Measurements from ENCODE around the gene PARP14. TPM values are rescaled to one million over a fixed set of nuclear protein-coding genes. Genes with fewer than 3 reads are reported as not detected.
"Not testable (repeated sequence)": the region's sequence is repeated elsewhere in the genome, so short reads cannot be mapped to it uniquely, and the experiment has no call there.

The PARP14 gene
- total RNA-seq, 1 experiment from 2014 or later: 18.7 TPM

DNA sequence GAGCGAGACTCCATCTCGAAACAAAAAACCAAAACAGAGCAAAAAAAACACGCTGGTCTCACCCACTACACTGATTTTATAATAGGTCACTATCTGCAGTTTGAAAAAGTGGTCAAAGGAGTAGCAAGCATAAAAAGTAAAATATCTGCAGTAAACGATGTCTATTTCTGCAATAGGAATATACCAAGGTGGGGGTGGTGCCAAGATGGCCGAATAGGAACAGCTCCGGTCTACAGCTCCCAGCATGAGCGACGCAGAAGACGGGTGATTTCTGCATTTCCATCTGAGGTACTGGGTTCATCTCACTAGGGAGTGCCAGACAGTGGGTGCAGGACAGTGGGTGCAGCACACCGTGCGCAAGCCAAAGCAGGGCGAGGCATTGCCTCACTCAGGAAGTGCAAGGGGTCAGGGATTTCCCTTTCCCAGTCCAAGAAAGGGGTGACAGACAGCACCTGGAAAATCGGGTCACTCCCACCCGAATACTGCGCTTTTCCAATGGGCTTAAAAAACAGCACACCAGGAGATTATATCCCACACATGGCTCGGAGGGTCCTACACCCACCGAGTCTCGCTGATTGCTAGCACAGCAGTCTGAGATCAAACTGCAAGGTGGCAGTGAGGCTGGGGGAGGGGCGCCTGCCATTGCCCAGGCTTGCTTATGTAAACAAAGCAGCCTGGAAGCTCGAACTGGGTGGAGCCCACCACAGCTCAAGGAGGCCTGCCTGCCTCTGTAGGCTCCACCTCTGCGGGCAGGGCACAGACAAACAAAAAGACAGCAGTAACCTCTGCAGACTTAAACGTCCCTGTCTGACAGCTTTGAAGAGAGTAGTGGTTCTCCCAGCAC is 52.3 kb downstream of the PARP14 start:
- H3K27me3 ChIP-seq (ENCODE audit: low read length); H3K27ac ChIP-seq (ENCODE audit: low read length); H3K79me2 ChIP-seq (ENCODE audit: low read length); H3K4me2 ChIP-seq (ENCODE audit: low read depth, low read length, poor library complexity, severe bottlenecking); H3K4me3 ChIP-seq (ENCODE audit: low read length); H4K20me1 ChIP-seq (ENCODE audit: insufficient read depth, low read depth, low read length); H3K36me3 ChIP-seq (ENCODE audit: insufficient read depth, low read length); H2AFZ ChIP-seq (ENCODE audit: low read length); DNase-seq; H3K9me2 ChIP-seq (replicated peaks; ENCODE audit: insufficient read depth, low read length); H3K9me3 ChIP-seq (ENCODE audit: low read length); H3K4me1 ChIP-seq (ENCODE audit: low read length); H3K9ac ChIP-seq (ENCODE audit: low read length): not testable (repeated sequence)

DNA sequence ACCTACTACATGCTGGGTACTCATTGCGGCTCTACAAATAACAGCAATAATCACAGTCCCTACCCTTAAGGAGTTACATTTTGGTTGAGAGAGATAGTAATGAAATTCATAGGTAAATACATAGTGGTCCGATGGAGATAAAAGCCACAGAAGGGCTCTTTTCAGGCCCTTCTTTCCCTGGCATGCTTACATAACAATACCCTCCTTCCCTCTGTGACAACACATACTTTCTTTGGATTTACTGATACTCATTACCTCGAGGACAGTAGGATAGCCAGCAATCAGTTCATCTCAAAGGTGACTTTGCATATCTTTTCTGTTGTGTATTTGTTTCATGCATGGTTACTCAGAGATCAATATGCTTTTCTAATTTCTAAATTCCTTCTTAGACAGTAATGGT is 58.5 kb downstream of the PARP14 start:
- no peak overlapping the region for H2AFZ ChIP-seq (ENCODE audit: low read length)
- H3K9ac ChIP-seq (ENCODE audit: low read length): no peak overlapping the region
- H3K9me2 ChIP-seq (replicated peaks; ENCODE audit: insufficient read depth, low read length): no peaks in the 10 kb centered on the region
- H3K27me3 ChIP-seq (ENCODE audit: low read length): no peaks in the 10 kb centered on the region
- no peak overlapping the region for H3K4me3 ChIP-seq (ENCODE audit: low read length)
- no peaks in the 10 kb centered on the region for H3K4me1 ChIP-seq (ENCODE audit: low read length)
- no peak for DNase-seq
- no peak overlapping the region for H3K4me2 ChIP-seq (ENCODE audit: low read depth, low read length, poor library complexity, severe bottlenecking)
- no peaks in the 10 kb centered on the region for H4K20me1 ChIP-seq (ENCODE audit: insufficient read depth, low read depth, low read length)
- H3K27ac ChIP-seq (ENCODE audit: low read length): no peak overlapping the region
- H3K36me3 ChIP-seq (ENCODE audit: insufficient read depth, low read length): peaks cover 18% of the 10 kb centered on the region
- no peaks in the 10 kb centered on the region for H3K79me2 ChIP-seq (ENCODE audit: low read length)
- H3K9me3 ChIP-seq (ENCODE audit: low read length): peaks cover 6% of the 10 kb centered on the region; the same call in 1 of the 2 replicates

DNA sequence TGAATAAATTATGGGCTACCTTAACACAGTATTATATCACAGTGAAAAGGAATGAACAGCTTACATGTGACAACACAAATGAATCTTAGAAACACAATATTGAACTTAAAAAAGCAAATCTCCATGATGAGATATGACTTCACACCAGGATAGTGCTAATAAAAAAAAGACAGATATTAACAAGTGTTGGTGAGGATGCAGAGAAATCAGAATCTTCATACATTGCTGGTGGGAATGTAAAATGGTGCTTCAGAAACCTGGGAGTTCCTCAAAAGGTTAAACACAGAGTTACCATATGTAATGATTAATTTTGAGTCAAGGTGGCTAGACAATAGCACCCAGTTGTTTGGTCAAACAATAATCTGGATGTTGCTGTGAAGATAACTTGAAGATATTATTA is 61.6 kb downstream of the PARP14 start:
- H3K4me1 ChIP-seq (ENCODE audit: low read length): no peaks in the 10 kb centered on the region
- DNase-seq: no peak
- H4K20me1 ChIP-seq (ENCODE audit: insufficient read depth, low read depth, low read length): no peaks in the 10 kb centered on the region
- peaks cover 6% of the 10 kb centered on the region; the same call in 1 of the 2 replicates for H3K9me3 ChIP-seq (ENCODE audit: low read length)
- no peaks in the 10 kb centered on the region for H3K79me2 ChIP-seq (ENCODE audit: low read length)
- peaks cover 30% of the 10 kb centered on the region for H3K36me3 ChIP-seq (ENCODE audit: insufficient read depth, low read length)
- H3K4me3 ChIP-seq (ENCODE audit: low read length): no peak overlapping the region
- no peaks in the 10 kb centered on the region for H3K27me3 ChIP-seq (ENCODE audit: low read length)
- no peak overlapping the region for H2AFZ ChIP-seq (ENCODE audit: low read length)
- no peak overlapping the region for H3K4me2 ChIP-seq (ENCODE audit: low read depth, low read length, poor library complexity, severe bottlenecking)
- no peak overlapping the region for H3K27ac ChIP-seq (ENCODE audit: low read length)
- no peaks in the 10 kb centered on the region for H3K9me2 ChIP-seq (replicated peaks; ENCODE audit: insufficient read depth, low read length)
- H3K9ac ChIP-seq (ENCODE audit: low read length): no peak overlapping the region

DNA sequence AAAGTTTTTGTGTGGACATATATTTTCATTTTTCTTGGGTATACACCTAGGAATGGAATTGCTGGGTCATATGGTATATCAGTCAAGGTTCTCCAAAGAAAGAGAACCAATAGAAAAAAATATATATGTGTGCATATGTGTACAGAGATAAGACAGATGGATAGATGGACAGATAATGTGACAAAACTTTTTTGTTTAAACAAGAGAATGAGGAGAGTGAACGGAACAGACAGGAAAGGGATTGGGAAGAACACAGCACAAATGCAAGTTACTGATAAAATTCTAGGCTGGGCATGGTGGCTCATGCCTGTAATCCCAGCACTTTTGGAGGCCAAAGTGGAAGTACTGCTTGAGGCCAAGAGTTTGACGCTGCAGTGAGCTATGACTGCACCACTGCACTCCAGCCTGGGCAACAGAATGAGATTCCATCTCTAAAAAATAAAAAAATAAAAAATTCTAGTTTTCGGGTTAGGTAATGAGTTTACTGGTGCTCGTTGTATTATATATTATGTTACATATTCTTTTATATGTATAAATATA is 63.0 kb downstream of the PARP14 start:
- Histone ChIP-seq H3K27me3 (ENCODE audit: low read length) (no peaks in the 10 kb centered on the region), H3K27ac (ENCODE audit: low read length) (no peak overlapping the region), H3K79me2 (ENCODE audit: low read length) (no peaks in the 10 kb centered on the region), H3K9ac (ENCODE audit: low read length) (no peak overlapping the region), H2AFZ (ENCODE audit: low read length) (no peak overlapping the region), H3K4me3 (ENCODE audit: low read length) (no peak overlapping the region), H3K9me3 (ENCODE audit: low read length) (peaks cover 6% of the 10 kb centered on the region; the same call in 1 of the 2 replicates), H4K20me1 (ENCODE audit: insufficient read depth, low read depth, low read length) (no peaks in the 10 kb centered on the region), H3K4me1 (ENCODE audit: low read length) (no peaks in the 10 kb centered on the region), H3K9me2 (replicated peaks; ENCODE audit: insufficient read depth, low read length) (no peaks in the 10 kb centered on the region), H3K4me2 (ENCODE audit: low read depth, low read length, poor library complexity, severe bottlenecking) (no peak overlapping the region), H3K36me3 (ENCODE audit: insufficient read depth, low read length) (peaks cover 35% of the 10 kb centered on the region)
- no peak for DNase-seq

DNA sequence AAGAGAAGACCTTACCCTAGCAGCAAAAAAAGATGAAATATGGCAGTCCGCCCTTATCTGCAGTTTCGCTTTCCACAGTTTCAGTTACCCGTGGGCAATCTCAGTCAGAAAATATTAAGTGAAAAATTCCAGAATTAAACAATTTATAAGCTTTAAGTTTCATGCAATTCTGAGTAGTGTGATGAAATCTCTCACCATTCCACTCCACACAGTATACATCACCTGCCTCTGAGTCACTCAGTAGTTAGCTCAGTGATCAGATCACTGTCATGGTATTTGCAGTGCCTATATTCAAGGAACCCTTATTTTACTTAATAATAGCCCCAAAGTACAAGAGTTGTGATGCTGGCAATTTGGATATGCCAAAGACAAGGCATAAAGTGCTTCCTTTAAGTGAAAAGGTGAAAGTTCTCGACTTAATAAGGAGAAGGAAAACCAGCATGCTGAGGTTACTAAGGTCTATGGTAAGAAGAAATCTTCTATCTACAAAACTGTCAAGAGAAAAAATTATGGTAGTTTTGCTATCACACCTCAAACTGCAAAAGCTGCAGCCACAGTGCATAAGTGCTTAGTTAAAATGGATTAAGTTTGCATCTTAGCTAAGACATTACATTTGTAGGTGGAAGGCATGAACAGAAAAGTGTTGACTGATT is 64.9 kb downstream of the PARP14 start:
- Histone ChIP-seq H4K20me1 (ENCODE audit: insufficient read depth, low read depth, low read length) (no peaks in the 10 kb centered on the region), H3K27me3 (ENCODE audit: low read length) (no peaks in the 10 kb centered on the region), H3K79me2 (ENCODE audit: low read length) (no peaks in the 10 kb centered on the region), H3K9me3 (ENCODE audit: low read length) (peaks cover 6% of the 10 kb centered on the region; the same call in 1 of the 2 replicates), H3K9ac (ENCODE audit: low read length) (no peak overlapping the region), H3K9me2 (replicated peaks; ENCODE audit: insufficient read depth, low read length) (no peaks in the 10 kb centered on the region), H3K27ac (ENCODE audit: low read length) (no peak overlapping the region), H3K4me1 (ENCODE audit: low read length) (no peaks in the 10 kb centered on the region), H3K36me3 (ENCODE audit: insufficient read depth, low read length) (peaks cover 33% of the 10 kb centered on the region), H3K4me2 (ENCODE audit: low read depth, low read length, poor library complexity, severe bottlenecking) (no peak overlapping the region), H3K4me3 (ENCODE audit: low read length) (no peak overlapping the region), H2AFZ (ENCODE audit: low read length) (no peak overlapping the region)
- no peak for DNase-seq

GRCh38 chr3:122747295-122747694 is 66.7 kb downstream of the PARP14 start:
- not testable (repeated sequence) for H3K4me3 ChIP-seq (ENCODE audit: low read length); DNase-seq; H3K27me3 ChIP-seq (ENCODE audit: low read length); H2AFZ ChIP-seq (ENCODE audit: low read length); H3K9me2 ChIP-seq (replicated peaks; ENCODE audit: insufficient read depth, low read length); H3K79me2 ChIP-seq (ENCODE audit: low read length); H3K9ac ChIP-seq (ENCODE audit: low read length); H3K27ac ChIP-seq (ENCODE audit: low read length); H4K20me1 ChIP-seq (ENCODE audit: insufficient read depth, low read depth, low read length); H3K4me2 ChIP-seq (ENCODE audit: low read depth, low read length, poor library complexity, severe bottlenecking); H3K9me3 ChIP-seq (ENCODE audit: low read length); H3K4me1 ChIP-seq (ENCODE audit: low read length)
- peaks cover 34% of the 10 kb centered on the region for H3K36me3 ChIP-seq (ENCODE audit: insufficient read depth, low read length)

DNA sequence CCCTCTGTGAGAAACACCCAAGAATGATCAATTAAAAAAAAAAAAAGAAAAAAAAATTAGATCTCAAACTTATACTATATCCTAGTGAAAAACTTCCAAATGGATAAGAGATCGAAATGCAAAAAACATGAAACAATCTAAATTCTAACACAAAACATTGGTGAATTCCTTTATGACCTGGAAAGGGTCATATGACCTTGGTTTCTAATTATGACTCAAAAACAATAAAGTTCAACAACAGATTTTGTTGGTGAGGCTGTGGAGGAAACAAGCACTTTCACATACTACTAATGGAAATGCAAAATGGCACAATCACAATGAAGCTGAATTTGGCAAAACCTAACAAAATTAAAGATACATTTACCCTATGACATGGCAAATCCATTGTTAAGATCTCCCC is 67.7 kb downstream of the PARP14 start:
- H3K9ac ChIP-seq (ENCODE audit: low read length): no peak overlapping the region
- DNase-seq: no peak

DNA sequence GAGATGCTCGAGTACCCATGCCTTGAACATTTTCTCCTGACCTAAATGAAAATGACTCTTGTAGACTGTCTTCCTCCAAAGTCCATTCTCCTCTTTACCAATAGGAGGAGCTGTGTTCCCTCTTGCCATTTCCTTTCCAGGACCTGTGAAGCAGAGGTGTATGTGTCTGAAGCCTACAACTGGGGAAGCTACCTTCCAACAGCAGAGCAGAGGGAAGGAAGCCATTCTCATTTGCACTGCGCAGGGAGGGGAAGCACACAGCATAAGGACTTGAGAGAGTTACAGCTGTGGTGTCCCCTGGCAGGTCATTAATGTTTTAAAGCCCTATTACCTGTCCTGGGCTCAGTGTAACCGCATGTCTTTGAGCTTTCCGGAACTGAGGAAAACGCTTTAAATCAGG is 74.3 kb downstream of the PARP14 start:
- peak; percentile 83 for DNase-seq
- Histone ChIP-seq H3K9me2 (replicated peaks; ENCODE audit: insufficient read depth, low read length) (no peaks in the 10 kb centered on the region), H3K4me2 (ENCODE audit: low read depth, low read length, poor library complexity, severe bottlenecking) (no peak overlapping the region), H2AFZ (ENCODE audit: low read length) (no peak overlapping the region), H3K36me3 (ENCODE audit: insufficient read depth, low read length) (peaks cover 19% of the 10 kb centered on the region), H3K79me2 (ENCODE audit: low read length) (no peaks in the 10 kb centered on the region), H3K9ac (ENCODE audit: low read length) (no peak overlapping the region), H3K4me1 (ENCODE audit: low read length) (no peaks in the 10 kb centered on the region), H4K20me1 (ENCODE audit: insufficient read depth, low read depth, low read length) (no peaks in the 10 kb centered on the region), H3K27ac (ENCODE audit: low read length) (no peak overlapping the region), H3K9me3 (ENCODE audit: low read length) (no peaks in the 10 kb centered on the region), H3K27me3 (ENCODE audit: low read length) (no peaks in the 10 kb centered on the region), H3K4me3 (ENCODE audit: low read length) (no peak overlapping the region)

More for the DNA sequence above, 67.7 kb downstream of the PARP14 start:
- Histone ChIP-seq H3K27ac (ENCODE audit: low read length) (no peak overlapping the region), H3K9me2 (replicated peaks; ENCODE audit: insufficient read depth, low read length) (no peaks in the 10 kb centered on the region), H3K4me3 (ENCODE audit: low read length) (no peak overlapping the region), H4K20me1 (ENCODE audit: insufficient read depth, low read depth, low read length) (no peaks in the 10 kb centered on the region), H3K79me2 (ENCODE audit: low read length) (no peaks in the 10 kb centered on the region), H3K27me3 (ENCODE audit: low read length) (no peaks in the 10 kb centered on the region), H3K36me3 (ENCODE audit: insufficient read depth, low read length) (peaks cover 25% of the 10 kb centered on the region), H3K9me3 (ENCODE audit: low read length) (no peaks in the 10 kb centered on the region), H3K4me1 (ENCODE audit: low read length) (no peaks in the 10 kb centered on the region), H2AFZ (ENCODE audit: low read length) (no peak overlapping the region), H3K4me2 (ENCODE audit: low read depth, low read length, poor library complexity, severe bottlenecking) (no peak overlapping the region)

Measured in Karpas-422 (cell line).